Muscle of leg (tissue), 11 donors: ENCODE results near the gene ADCY3. TPM values are rescaled to one million over a fixed set of nuclear protein-coding genes. Genes with fewer than 3 reads are reported as not detected.

Source experiments
- DNase-seq: peaks from one replicate; pipeline ENCODE4 v3.0.0; 2013
- H3K27ac ChIP-seq: one replicate; pipeline ENCODE4 v1.5.1; 2013; ENCODE audit warnings: mild to moderate bottlenecking, low read length, control low read depth
- H3K27me3 ChIP-seq: one replicate; pipeline ENCODE4 v1.6.1; 2013; ENCODE audit warnings: low read length; ENCODE audit not compliant: control insufficient read depth, insufficient read depth
- H3K36me3 ChIP-seq: one replicate; pipeline ENCODE4 v1.6.1; 2013; ENCODE audit warnings: low read length; ENCODE audit not compliant: control insufficient read depth, insufficient read depth
- H3K4me1 ChIP-seq: one replicate; pipeline ENCODE4 v1.6.1; 2013; ENCODE audit warnings: low read length; ENCODE audit not compliant: control insufficient read depth, insufficient read depth
- H3K4me3 ChIP-seq: one replicate; pipeline ENCODE4 v1.5.1; 2013; ENCODE audit warnings: low read length, control low read depth
- H3K9me3 ChIP-seq: replicated peaks from 2 replicates; pipeline ENCODE4 v1.6.1; 2013; ENCODE audit warnings: low read depth, low read length; ENCODE audit not compliant: control insufficient read depth
- WGBS: methylation state at CpG from one replicate; pipeline ENCODE4 v1.1.5; 2013; ENCODE audit warnings: missing lambda C conversion rate; ENCODE audit not compliant: insufficient coverage; 5-methylcytosine and 5-hydroxymethylcytosine counted together
- polyA plus RNA-seq, 8 donors: library from polyadenylated mRNA; unstranded; fragments of 120-200 nt; gene quantifications; one replicate each; pipeline versions ENCODE4 v1.2.1 to v1.2.3, GENCODE V29; 2013; ENCODE audit warnings: inconsistent platforms in 1 of 8, low replicate concordance in 1 of 8; ENCODE audit not compliant: insufficient read length in 8 of 8, insufficient read depth in 1 of 8
- total RNA-seq: library from RNA; stranded (reverse); fragments of 120-200 nt; gene quantifications from one replicate; pipeline ENCODE4 v1.2.4, GENCODE V29; 2013

Gene ADCY3
- total and polyA plus RNA-seq, 9 donors = 19.7 to 37.7 (median 29.7) TPM

DNA sequence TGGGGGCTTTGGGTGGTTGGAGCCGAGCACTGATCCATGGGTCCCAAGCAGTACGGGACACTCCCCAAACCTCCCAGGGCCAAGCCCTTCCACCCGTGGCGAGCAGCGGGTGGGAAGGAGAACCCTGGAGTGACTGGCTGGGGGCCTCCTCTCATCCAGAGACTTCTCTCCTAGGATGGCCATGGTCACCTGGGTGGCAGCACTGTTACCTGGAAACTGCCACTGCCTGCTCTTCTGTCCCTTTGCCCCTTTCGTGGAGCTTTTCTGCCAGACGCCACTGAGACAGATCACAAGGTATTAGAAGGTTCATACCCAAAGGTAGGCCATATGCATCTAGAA, 99.9 kb downstream of the ADCY3 start:
- Histone ChIP-seq H3K4me1 (peaks cover 9% of the 10 kb centered on the region), H3K27me3 (no peaks in the 10 kb centered on the region), H3K9me3 (no peaks in the 10 kb centered on the region), H3K4me3 (no peak overlapping the region), H3K27ac (no peak overlapping the region), H3K36me3 (peaks cover 74% of the 10 kb centered on the region)
- WGBS = 83% methylated on average over 5 of the region's 7 CpGs
- no peak for DNase-seq

DNA sequence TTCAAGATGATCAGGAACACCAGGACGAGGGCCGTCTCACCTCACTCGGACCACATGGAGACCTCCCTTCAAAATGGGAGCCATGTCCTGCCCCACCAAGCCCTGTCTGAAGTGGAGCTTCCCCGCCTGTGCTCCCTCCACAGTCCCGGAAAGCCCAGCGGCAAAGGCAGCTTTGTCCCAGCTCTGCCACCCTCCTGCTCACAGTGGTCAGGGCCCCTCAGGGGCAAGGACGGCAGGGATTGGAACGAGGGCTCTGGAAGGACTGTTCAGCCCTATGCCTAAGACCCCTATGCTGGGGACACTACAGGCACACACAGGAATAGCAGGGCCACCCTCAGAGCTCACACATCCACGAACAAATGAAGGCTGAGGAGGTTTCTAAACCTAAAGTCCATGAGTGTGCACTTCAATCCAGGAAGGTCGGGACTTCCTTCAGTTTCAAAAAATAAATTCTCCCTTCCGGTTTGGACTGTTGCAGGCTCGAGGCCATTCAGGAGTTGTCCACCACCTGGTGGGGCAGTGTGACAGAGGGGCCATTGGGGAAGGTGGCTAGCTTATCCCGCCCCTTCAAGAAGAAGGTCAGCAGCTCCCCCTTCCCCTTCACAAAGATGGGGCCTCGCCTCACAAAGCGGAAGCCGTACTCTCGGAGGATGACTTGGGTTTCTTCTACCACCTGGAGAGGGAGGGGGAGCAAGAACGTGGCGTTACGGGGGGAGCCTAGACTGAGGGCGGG, 100.4 kb downstream of the ADCY3 start:
- WGBS = 78% methylated on average over 8 of the region's 21 CpGs

DNA sequence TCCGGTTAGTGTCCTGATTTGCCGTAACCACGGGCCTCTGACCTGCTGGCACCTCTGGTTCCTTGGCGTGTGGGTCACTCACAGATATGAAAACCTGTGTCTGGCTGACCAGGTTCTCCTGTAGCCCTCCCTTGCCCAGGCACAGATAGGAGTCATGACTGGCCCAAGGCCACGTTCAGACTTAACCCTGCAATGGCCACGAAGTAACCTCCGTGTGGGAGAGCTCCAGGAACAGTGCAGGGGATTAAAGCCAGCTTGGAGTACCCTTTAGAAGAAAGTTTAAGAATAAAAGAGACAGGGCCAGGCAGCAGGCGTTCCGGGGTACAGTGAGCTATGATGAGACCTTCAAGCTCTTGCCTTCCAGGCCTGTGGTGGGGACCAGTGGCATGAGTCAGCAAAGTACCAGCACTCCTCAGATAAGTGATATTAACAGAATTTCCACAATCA, 101.3 kb downstream of the ADCY3 start:
- H3K27me3 ChIP-seq = no peaks in the 10 kb centered on the region
- peaks cover 68% of the 10 kb centered on the region for H3K36me3 ChIP-seq
- H3K27ac ChIP-seq = no peak overlapping the region
- H3K4me3 ChIP-seq = no peak overlapping the region
- peaks cover 16% of the 10 kb centered on the region for H3K4me1 ChIP-seq
- no peak for DNase-seq
- WGBS = 62% methylated on average over 9 of the region's 9 CpGs
- H3K9me3 ChIP-seq = no peaks in the 10 kb centered on the region

More for the DNA sequence above, 100.4 kb downstream of the ADCY3 start:
- peaks cover 70% of the 10 kb centered on the region for H3K36me3 ChIP-seq
- H3K27me3 ChIP-seq = no peaks in the 10 kb centered on the region
- peaks cover 12% of the 10 kb centered on the region for H3K4me1 ChIP-seq
- no peak for DNase-seq
- no peak overlapping the region for H3K27ac ChIP-seq
- H3K9me3 ChIP-seq = no peaks in the 10 kb centered on the region
- H3K4me3 ChIP-seq = no peak overlapping the region

DNA sequence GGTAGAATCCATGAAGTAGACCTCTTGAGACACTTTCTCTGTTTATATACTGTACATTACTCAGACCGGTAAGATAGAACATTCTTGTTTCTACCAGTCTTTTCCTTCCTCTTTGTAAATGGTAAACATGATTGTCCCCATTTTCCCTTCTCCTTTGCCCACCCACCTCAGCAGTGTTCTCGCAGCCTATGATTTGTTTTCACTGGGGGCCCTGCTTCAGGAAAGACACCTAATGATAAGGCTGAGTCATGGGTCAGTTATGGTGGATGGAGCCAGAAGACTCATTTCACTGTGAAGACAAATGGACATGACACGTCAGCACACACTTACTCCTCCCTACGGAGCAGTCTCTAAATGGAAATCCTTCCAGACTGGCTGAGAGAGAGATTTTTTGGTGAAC, 103.2 kb downstream of the ADCY3 start:
- WGBS = 80% methylated on average over 1 of the region's 4 CpGs
- Histone ChIP-seq H3K27me3 (no peaks in the 10 kb centered on the region), H3K4me3 (no peak overlapping the region), H3K4me1 (peaks cover 19% of the 10 kb centered on the region), H3K9me3 (no peaks in the 10 kb centered on the region), H3K36me3 (peaks cover 55% of the 10 kb centered on the region), H3K27ac (no peak overlapping the region)
- DNase-seq = no peak

DNA sequence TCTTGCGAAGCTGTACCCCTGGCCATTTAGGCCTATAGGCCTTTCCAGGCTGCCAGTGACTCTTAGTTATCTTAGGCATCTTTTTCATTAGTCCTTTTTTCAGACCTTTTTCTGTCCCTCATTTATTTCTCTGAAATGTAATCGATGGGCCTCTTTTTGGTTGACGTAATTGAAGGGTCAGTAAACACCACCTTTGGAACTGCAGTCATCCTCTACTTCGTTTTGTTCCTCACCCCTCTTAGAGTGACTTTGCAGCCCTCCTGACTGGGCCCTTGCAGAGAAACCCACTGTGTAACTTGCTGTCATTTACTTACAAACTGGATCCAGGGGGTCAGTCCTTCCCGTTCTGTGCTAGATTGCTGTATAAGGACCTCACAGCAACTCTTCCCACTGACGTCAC, 103.6 kb downstream of the ADCY3 start:
- DNase-seq = no peak
- Histone ChIP-seq H3K27ac (no peak overlapping the region), H3K4me1 (peaks cover 18% of the 10 kb centered on the region), H3K36me3 (peaks cover 51% of the 10 kb centered on the region), H3K4me3 (no peak overlapping the region), H3K9me3 (no peaks in the 10 kb centered on the region), H3K27me3 (no peaks in the 10 kb centered on the region)
- WGBS = 89% methylated on average over 4 of the region's 6 CpGs

DNA sequence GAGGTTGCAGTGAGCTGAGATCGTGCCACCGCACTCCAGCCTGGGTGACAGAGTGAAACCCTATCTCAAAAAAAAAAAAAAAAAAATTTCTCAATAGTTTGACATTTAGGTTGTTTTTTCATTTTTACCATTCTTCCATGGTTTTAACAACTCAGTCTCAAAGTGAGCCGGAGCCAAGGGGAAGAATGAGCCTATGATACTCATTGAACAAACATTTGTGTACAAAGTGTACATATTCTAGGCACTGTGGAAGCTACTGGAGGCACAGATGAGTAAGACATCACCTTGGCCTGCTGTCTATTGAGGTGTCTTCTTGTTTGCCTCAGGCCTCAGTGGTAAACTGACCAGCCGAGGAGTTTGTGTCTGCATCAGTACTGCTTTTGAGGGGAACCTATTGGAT, 104.9 kb downstream of the ADCY3 start:
- no CpG with 5 or more reads among the region's 4 CpGs for WGBS
- Histone ChIP-seq H3K4me1 (peaks cover 10% of the 10 kb centered on the region), H3K4me3 (no peak overlapping the region), H3K27ac (peak overlapping the region; percentile 7), H3K36me3 (peaks cover 39% of the 10 kb centered on the region), H3K27me3 (no peaks in the 10 kb centered on the region), H3K9me3 (no peaks in the 10 kb centered on the region)
- DNase-seq = no peak

DNA sequence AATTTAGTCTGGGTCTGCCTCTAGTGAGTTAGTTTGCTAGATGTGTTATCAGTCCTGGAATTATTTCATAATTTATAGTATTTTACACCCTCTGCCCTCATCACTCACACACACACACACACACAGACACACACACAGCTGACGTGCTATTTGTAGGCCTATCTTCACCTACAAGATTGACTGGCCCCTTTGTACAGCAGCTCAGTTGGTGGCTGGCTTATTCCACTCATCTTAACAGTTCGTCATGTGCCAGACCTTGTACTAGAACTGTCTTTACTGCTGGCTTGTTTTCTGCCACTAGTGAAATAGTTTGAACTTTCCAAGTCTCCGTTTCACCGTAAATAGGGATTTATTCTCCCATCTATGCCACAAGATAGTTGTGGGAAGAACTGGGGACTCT, 105.5 kb downstream of the ADCY3 start:
- Histone ChIP-seq H3K27ac (peak overlapping the region; percentile 53), H3K4me1 (peaks cover 10% of the 10 kb centered on the region), H3K9me3 (no peaks in the 10 kb centered on the region), H3K27me3 (no peaks in the 10 kb centered on the region), H3K36me3 (peaks cover 34% of the 10 kb centered on the region), H3K4me3 (no peak overlapping the region)
- no CpG with 5 or more reads among the region's 4 CpGs for WGBS
- DNase-seq = peak; percentile 49

DNA sequence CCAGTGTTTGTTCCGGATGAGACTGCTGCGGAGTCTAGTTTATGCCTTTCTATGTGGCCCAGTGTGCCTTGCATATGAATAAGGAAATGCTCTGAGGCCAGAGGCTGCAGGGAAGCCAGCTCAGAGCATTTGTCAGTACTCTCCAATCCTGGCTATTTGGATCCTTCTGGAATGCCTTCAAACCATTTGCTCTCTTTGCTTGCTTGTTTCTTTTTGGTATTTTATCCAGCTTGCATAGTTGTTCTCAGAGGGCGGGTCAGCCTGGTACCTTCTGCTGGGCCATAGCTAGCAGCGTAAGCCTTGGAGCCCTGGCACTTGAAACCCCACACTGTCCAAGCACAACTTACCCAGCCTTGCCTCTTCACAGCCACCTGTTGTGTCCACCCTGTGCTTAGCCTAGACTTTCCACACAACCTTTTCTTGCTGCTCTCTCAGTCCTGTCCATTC, 106.3 kb downstream of the ADCY3 start:
- Histone ChIP-seq H3K9me3 (no peaks in the 10 kb centered on the region), H3K36me3 (peaks cover 26% of the 10 kb centered on the region), H3K27ac (peak overlapping the region; percentile 53), H3K27me3 (no peaks in the 10 kb centered on the region), H3K4me3 (no peak overlapping the region), H3K4me1 (peaks cover 10% of the 10 kb centered on the region)
- peak; percentile 44 for DNase-seq
- 88% methylated on average over 4 of the region's 4 CpGs for WGBS

DNA sequence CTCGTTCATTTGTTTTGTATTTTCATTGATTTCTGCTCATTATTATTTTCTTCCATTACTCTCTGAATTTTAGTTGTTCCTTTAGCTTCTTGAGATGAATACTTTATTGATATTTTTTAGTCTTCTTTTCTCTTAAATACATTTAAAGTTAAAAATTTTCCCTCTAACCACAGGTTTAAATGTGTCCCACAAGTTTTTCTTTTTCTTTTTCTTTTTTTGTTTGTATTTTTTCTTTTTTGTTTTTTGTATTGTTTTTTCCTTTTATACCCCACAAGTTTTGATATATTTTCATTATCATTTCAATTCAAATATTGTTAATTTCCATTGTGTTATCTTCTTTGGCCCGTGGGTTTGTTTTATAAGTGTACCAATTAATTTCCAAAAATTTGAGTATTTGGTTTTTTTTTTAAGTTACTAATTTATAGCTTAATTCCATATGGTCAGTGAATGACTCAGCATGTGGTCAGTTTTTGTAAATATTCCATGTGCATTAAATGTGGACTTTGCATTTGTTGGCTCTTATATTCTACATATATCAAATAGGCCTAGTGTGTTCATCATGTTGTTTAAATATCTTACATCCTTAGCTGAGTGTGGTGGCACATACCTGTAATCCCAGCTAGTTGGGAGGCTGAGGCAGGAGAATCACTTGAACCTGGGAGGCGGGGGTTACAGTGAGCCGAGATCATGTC, 110.6 kb downstream of the ADCY3 start:
- no peak overlapping the region for H3K27ac ChIP-seq

DNA sequence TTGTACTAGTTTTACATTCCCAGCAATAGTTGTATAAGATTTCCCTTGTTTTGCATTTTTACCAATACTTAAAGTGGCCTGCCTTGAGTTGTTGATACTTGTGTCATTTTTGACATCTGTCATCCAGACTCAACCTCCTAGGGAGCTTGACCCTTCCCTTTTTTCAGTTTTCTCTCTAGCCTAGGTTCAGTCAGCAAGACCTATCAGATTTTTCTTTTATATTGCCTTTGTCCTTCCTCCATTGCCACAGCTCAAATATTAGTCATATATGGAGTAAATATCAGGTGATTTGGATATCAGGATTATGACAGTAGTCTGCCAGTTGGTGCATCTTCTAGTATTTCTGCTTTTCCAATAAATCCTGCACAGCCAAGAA, 113.4 kb downstream of the ADCY3 start:
- Histone ChIP-seq H3K27me3 (no peaks in the 10 kb centered on the region), H3K36me3 (peaks cover 4% of the 10 kb centered on the region), H3K27ac (no peak overlapping the region), H3K4me3 (no peak overlapping the region), H3K9me3 (peaks cover 2% of the 10 kb centered on the region), H3K4me1 (no peaks in the 10 kb centered on the region)
- no peak for DNase-seq

More for the DNA sequence above, 110.6 kb downstream of the ADCY3 start:
- Histone ChIP-seq H3K27me3 (no peaks in the 10 kb centered on the region), H3K9me3 (peaks cover 2% of the 10 kb centered on the region), H3K4me1 (peaks cover 7% of the 10 kb centered on the region), H3K36me3 (peaks cover 5% of the 10 kb centered on the region), H3K4me3 (no peak overlapping the region)
- DNase-seq = no peak
- no CpG with 5 or more reads among the region's 4 CpGs for WGBS
